Naive thymus-derived CD4-positive, alpha-beta T cell (primary cell): ENCODE data around the gene PRSS27. TPM values are rescaled to one million over a fixed set of nuclear protein-coding genes. Genes with fewer than 3 reads are reported as not detected.

Experiments used
- ATAC-seq: fragments of 150-1000 bp; cut with Tn5 transposase; 2 replicates; pipeline ENCODE4 v1.10.0; 2021; ENCODE audit warnings: mild to moderate bottlenecking, moderate library complexity
- CTCF ChIA-PET: fragments of 350-600 bp; sonication (Branson Sonifier 250); formaldehyde crosslinking; loops from one replicate; lab custom pipeline; 2021; ENCODE audit warnings: antibody characterized with exemption; lab: Charles Lee
- POLR2A ChIA-PET: fragments of 350-600 bp; sonication (Branson Sonifier 250); formaldehyde crosslinking; loops from one replicate; lab custom pipeline; 2021; ENCODE audit warnings: antibody characterized with exemption, inconsistent platforms; lab: Charles Lee
- DNase-seq, 9 donors: peaks; one replicate each; pipeline versions ENCODE4 v3.0.0 to v3.0.0-alpha.2; 2020 to 2022; ENCODE audit warnings: mixed read lengths in 1 of 9
- H3K27ac ChIP-seq: one replicate; pipeline ENCODE4 v1.7.0; 2013; ENCODE audit warnings: mild to moderate bottlenecking, low read depth, low read length, moderate library complexity
- H3K27me3 ChIP-seq, 2 donors: one replicate each; pipeline ENCODE4 v1.7.0; 2013; ENCODE audit warnings: low read length in 2 of 2, mild to moderate bottlenecking in 2 of 2, moderate library complexity in 2 of 2; ENCODE audit not compliant: control insufficient read depth in 2 of 2, insufficient read depth in 2 of 2
- H3K36me3 ChIP-seq, 3 experiments: 1 replicate in 2 of 3; 2 replicates in 1 of 3; pipeline ENCODE4 v1.7.0; 2013; ENCODE audit warnings: low read length in 3 of 3, mild to moderate bottlenecking in 3 of 3, moderate library complexity in 1 of 3; ENCODE audit not compliant: insufficient read depth in 3 of 3, control insufficient read depth in 2 of 3
- H3K4me1 ChIP-seq, 2 donors: one replicate each; pipeline ENCODE4 v1.7.0; 2013; ENCODE audit warnings: low read length in 2 of 2, mild to moderate bottlenecking in 2 of 2, moderate library complexity in 1 of 2; ENCODE audit not compliant: control insufficient read depth in 2 of 2, insufficient read depth in 2 of 2
- H3K4me3 ChIP-seq: 2 replicates; pipeline ENCODE4 v1.7.0; 2013; ENCODE audit warnings: mild to moderate bottlenecking, low read length
- H3K9me3 ChIP-seq, 3 experiments: 1 replicate in 2 of 3; 2 replicates in 1 of 3; pipeline ENCODE4 v1.7.0; 2013; ENCODE audit warnings: low read length in 3 of 3; ENCODE audit not compliant: control insufficient read depth in 2 of 3
- H3K27ac Mint-ChIP-seq, 9 donors: one replicate each; pipeline ENCODE4 v1.8.0; 2020 to 2022; ENCODE audit warnings: mixed read lengths in 9 of 9, mild to moderate bottlenecking in 8 of 9, moderate library complexity in 5 of 9, inconsistent platforms in 2 of 9
- H3K27me3 Mint-ChIP-seq, 5 donors: one replicate each; pipeline ENCODE4 v1.8.0; 2021 to 2022; ENCODE audit warnings: mixed read lengths in 5 of 5, mild to moderate bottlenecking in 1 of 5
- H3K36me3 Mint-ChIP-seq, 5 donors: one replicate each; pipeline ENCODE4 v1.8.0; 2020 to 2022; ENCODE audit warnings: mixed read lengths in 5 of 5, mild to moderate bottlenecking in 3 of 5, inconsistent platforms in 1 of 5
- H3K4me1 Mint-ChIP-seq, 7 donors: one replicate each; pipeline ENCODE4 v1.8.0; 2020 to 2022; ENCODE audit warnings: mixed read lengths in 7 of 7, mild to moderate bottlenecking in 3 of 7, inconsistent platforms in 1 of 7
- H3K4me3 Mint-ChIP-seq, 10 donors: one replicate each; pipeline ENCODE4 v1.8.0; 2020 to 2022; ENCODE audit warnings: mild to moderate bottlenecking in 10 of 10, mixed read lengths in 10 of 10, moderate library complexity in 6 of 10, inconsistent platforms in 2 of 10
- H3K9me3 Mint-ChIP-seq, 11 donors: one replicate each; pipeline ENCODE4 v1.8.0; 2020 to 2022; ENCODE audit warnings: mixed read lengths in 11 of 11, mild to moderate bottlenecking in 4 of 11, inconsistent platforms in 1 of 11, moderate library complexity in 1 of 11
- intact Hi-C, 2 donors: fragments of 100-400 bp; cut with micrococcal nuclease; formaldehyde crosslinking; loops; one replicate each; pipeline ENCODE4 v1.15.1; 2023
- polyA plus RNA-seq, 2 donors: library from polyadenylated mRNA; unstranded; fragments of 300-500 nt; fragmentation: Illumina TruSeq; gene quantifications; one replicate each; pipeline ENCODE4 v1.2.3, GENCODE V29; 2021
- total RNA-seq, 6 experiments: library from RNA in 5 of 6; stranded (reverse) in 5 of 6; gene quantifications; 1 replicate in 5 of 6; 2 replicates in 1 of 6; pipeline ENCODE4 v1.2.3 and lab custom pipeline; 2021 to 2026

PRSS27 gene
- total and polyA plus RNA-seq, 7 experiments from 2014 or later: 0.32 to 1.6 (median 0.72) TPM; not detected in 1

- POLR2A ChIA-PET: interaction anchor here (1.3 kb wide), 1 partner anchor 11 kb away, joined by 4 read pairs; the partner anchor contains the start of gene SRRM2
- CTCF ChIA-PET: interaction anchor here (1.1 kb wide), 1 partner anchor 17 kb away, joined by 3 read pairs; no protein-coding TSS in a partner anchor
- Mint-ChIP-seq H3K9me3 (no peaks in the 10 kb centered on the region), H3K4me3 (no peak overlapping the region), H3K27me3 (peaks cover 0 to 3% (median 0%) of the 10 kb centered on the region in 5 donors), H3K27ac (no peak overlapping the region), H3K36me3 (no peaks in the 10 kb centered on the region), H3K4me1 (peaks cover 0 to 2% (median 0%) of the 10 kb centered on the region in 7 donors)
- Histone ChIP-seq H3K4me1 (no peaks in the 10 kb centered on the region), H3K27ac (no peak overlapping the region), H3K27me3 (no peaks in the 10 kb centered on the region), H3K36me3 (no peaks in the 10 kb centered on the region), H3K9me3 (no peaks in the 10 kb centered on the region), H3K4me3 (no peak overlapping the region)
- no peak for ATAC-seq
- no peak for DNase-seq
- intact Hi-C loops: no loop called here
These were observed 21.1 kb upstream of the PRSS27 start for GRCh38 chr16:2741168-2741567.

- H3K4me3 Mint-ChIP-seq: peak overlapping the region in 1 of 10 donors; percentile 70
- H3K36me3 Mint-ChIP-seq: no peaks in the 10 kb centered on the region
- H3K27me3 Mint-ChIP-seq: peaks cover 0 to 3% (median 0%) of the 10 kb centered on the region in 5 donors
- ATAC-seq (no peak), DNase-seq (no peak)
- no peaks in the 10 kb centered on the region for H3K9me3 Mint-ChIP-seq
- Histone ChIP-seq H3K27ac (no peak overlapping the region), H3K4me1 (no peaks in the 10 kb centered on the region), H3K27me3 (no peaks in the 10 kb centered on the region), H3K36me3 (no peaks in the 10 kb centered on the region), H3K4me3 (no peak overlapping the region), H3K9me3 (no peaks in the 10 kb centered on the region)
- ChIA-PET CTCF (interaction anchor here (1.1 kb wide), 1 partner anchor 16 kb away, joined by 3 read pairs; no protein-coding TSS in a partner anchor), POLR2A (no interaction called here)
- peaks cover 0 to 2% (median 0%) of the 10 kb centered on the region in 7 donors for H3K4me1 Mint-ChIP-seq
- intact Hi-C loops: no loop called here
- H3K27ac Mint-ChIP-seq: peak overlapping the region in 1 of 9 donors; percentile 7
These were observed 20.5 kb upstream of the PRSS27 start for GRCh38 chr16:2740476-2740875.

GRCh38 chr16:2739625-2740430 lies 19.8 kb upstream of the PRSS27 start:
- Mint-ChIP-seq H3K9me3 (no peaks in the 10 kb centered on the region), H3K4me3 (no peak overlapping the region), H3K27ac (peak overlapping the region in 1 of 9 donors; percentile 71), H3K27me3 (peaks cover 0 to 3% (median 0%) of the 10 kb centered on the region in 5 donors), H3K36me3 (no peaks in the 10 kb centered on the region), H3K4me1 (no peaks in the 10 kb centered on the region)
- Histone ChIP-seq H3K36me3 (no peaks in the 10 kb centered on the region), H3K27me3 (no peaks in the 10 kb centered on the region), H3K4me1 (no peaks in the 10 kb centered on the region), H3K27ac (no peak overlapping the region), H3K4me3 (no peak overlapping the region), H3K9me3 (no peaks in the 10 kb centered on the region)
- DNase-seq (no peak), ATAC-seq (no peak)
- intact Hi-C loops: no loop called here
- ChIA-PET POLR2A (interaction anchor here (1.1 kb wide), 1 partner anchor 12 kb away, joined by 3 read pairs; no protein-coding TSS in a partner anchor), CTCF (no interaction called here)

GRCh38 chr16:2738615-2739014 lies 18.6 kb upstream of the PRSS27 start:
- POLR2A ChIA-PET: no interaction called here
- ATAC-seq: no peak

GRCh38 chr16:2737895-2738418 lies 17.9 kb upstream of the PRSS27 start:
- H3K9me3 ChIP-seq: no peaks in the 10 kb centered on the region
- Mint-ChIP-seq H3K4me3 (no peak overlapping the region), H3K36me3 (no peaks in the 10 kb centered on the region), H3K9me3 (no peaks in the 10 kb centered on the region), H3K4me1 (no peaks in the 10 kb centered on the region), H3K27me3 (peaks cover 0 to 3% (median 0%) of the 10 kb centered on the region in 5 donors), H3K27ac (no peak overlapping the region)
- no peak for DNase-seq
- H3K27ac ChIP-seq: no peak overlapping the region
- no peaks in the 10 kb centered on the region for H3K27me3 ChIP-seq
- H3K4me3 ChIP-seq: no peak overlapping the region
- intact Hi-C loops: no loop called here
- no peak for ATAC-seq
- H3K36me3 ChIP-seq: no peaks in the 10 kb centered on the region
- ChIA-PET POLR2A (no interaction called here), CTCF (interaction anchor here (0.6 kb wide), 1 partner anchor 900 kb away, joined by 3 read pairs; no protein-coding TSS in a partner anchor)
- no peaks in the 10 kb centered on the region for H3K4me1 ChIP-seq

More at GRCh38 chr16:2738615-2739014, 18.6 kb upstream of the PRSS27 start:
- no peak for DNase-seq
- intact Hi-C loops: no loop called here
- no peak overlapping the region for H3K27ac Mint-ChIP-seq
- H3K27ac ChIP-seq: no peak overlapping the region
- H3K27me3 Mint-ChIP-seq: peaks cover 0 to 3% (median 0%) of the 10 kb centered on the region in 5 donors
- no peaks in the 10 kb centered on the region for H3K9me3 Mint-ChIP-seq
- H3K9me3 ChIP-seq: no peaks in the 10 kb centered on the region
- no peaks in the 10 kb centered on the region for H3K36me3 ChIP-seq
- H3K36me3 Mint-ChIP-seq: no peaks in the 10 kb centered on the region
- H3K4me3 ChIP-seq: no peak overlapping the region
- no peaks in the 10 kb centered on the region for H3K27me3 ChIP-seq
- no peaks in the 10 kb centered on the region for H3K4me1 Mint-ChIP-seq
- no peak overlapping the region for H3K4me3 Mint-ChIP-seq
- no peaks in the 10 kb centered on the region for H3K4me1 ChIP-seq
- CTCF ChIA-PET: no interaction called here

GRCh38 chr16:2737238-2737605 lies 17.2 kb upstream of the PRSS27 start:
- ChIA-PET POLR2A (no interaction called here), CTCF (interaction anchor here (0.6 kb wide), 1 partner anchor 899 kb away, joined by 3 read pairs; no protein-coding TSS in a partner anchor)
- H3K9me3 ChIP-seq: no peaks in the 10 kb centered on the region
- no peaks in the 10 kb centered on the region for H3K36me3 Mint-ChIP-seq
- no peak overlapping the region for H3K4me3 Mint-ChIP-seq
- intact Hi-C loops: no loop called here
- H3K4me1 Mint-ChIP-seq: no peaks in the 10 kb centered on the region
- no peak overlapping the region for H3K27ac ChIP-seq
- ATAC-seq: no peak
- no peak for DNase-seq
- no peaks in the 10 kb centered on the region for H3K4me1 ChIP-seq
- no peak overlapping the region for H3K27ac Mint-ChIP-seq
- H3K4me3 ChIP-seq: no peak overlapping the region
- peaks cover 0 to 3% (median 0%) of the 10 kb centered on the region in 5 donors for H3K27me3 Mint-ChIP-seq
- no peaks in the 10 kb centered on the region for H3K27me3 ChIP-seq
- H3K9me3 Mint-ChIP-seq: no peaks in the 10 kb centered on the region
- H3K36me3 ChIP-seq: no peaks in the 10 kb centered on the region
